ENCODE measurements around the gene HPS5.

The HPS5 gene

GRCh38 chr11:18319914-18320313 is 2.0 kb downstream of the HPS5 start:
- no peaks in the 10 kb centered on the region for H3F3A ChIP-seq (ENCODE audit: low read depth)
- TF ChIP-seq CTCF (conservative IDR thresholded peaks at IDR 0.05; ENCODE audit: low read length) (no peak), EZH2phosphoT487 (IDR thresholded peaks at IDR 0.05; ENCODE audit: borderline replicate concordance) (no peak)
- H4K20me1 ChIP-seq (ENCODE audit: insufficient read depth, low read length, poor library complexity, severe bottlenecking) = peaks cover 26% of the 10 kb centered on the region
- peak overlapping the region; percentile 78 for H3K9ac ChIP-seq (ENCODE audit: low read depth, low read length, poor library complexity, severe bottlenecking)
- H3K9me2 ChIP-seq (replicated peaks; ENCODE audit: low read depth, low read length) = no peaks in the 10 kb centered on the region
- no peaks in the 10 kb centered on the region for H3K9me3 ChIP-seq (ENCODE audit: insufficient read depth, low read depth, low read length)
- H3K36me3 ChIP-seq (ENCODE audit: insufficient read depth, low read length) = no peaks in the 10 kb centered on the region
- peak overlapping the region; percentile 99 for H3K4me2 ChIP-seq (ENCODE audit: low read depth, low read length, poor library complexity, severe bottlenecking)
- peaks cover 81% of the 10 kb centered on the region for H3K79me2 ChIP-seq (ENCODE audit: insufficient read depth, low read length)
- H3K4me3 ChIP-seq (ENCODE audit: low read length, poor library complexity, severe bottlenecking) = peak overlapping the region; percentile 82
- no peak overlapping the region for H2AFZ ChIP-seq (ENCODE audit: low read length)
- no peaks in the 10 kb centered on the region for H3K27me3 ChIP-seq (ENCODE audit: insufficient read depth, low read length, poor library complexity, severe bottlenecking)
- peaks cover 59% of the 10 kb centered on the region for H3K4me1 ChIP-seq (ENCODE audit: insufficient read depth, low read length, poor library complexity, severe bottlenecking)

DNA sequence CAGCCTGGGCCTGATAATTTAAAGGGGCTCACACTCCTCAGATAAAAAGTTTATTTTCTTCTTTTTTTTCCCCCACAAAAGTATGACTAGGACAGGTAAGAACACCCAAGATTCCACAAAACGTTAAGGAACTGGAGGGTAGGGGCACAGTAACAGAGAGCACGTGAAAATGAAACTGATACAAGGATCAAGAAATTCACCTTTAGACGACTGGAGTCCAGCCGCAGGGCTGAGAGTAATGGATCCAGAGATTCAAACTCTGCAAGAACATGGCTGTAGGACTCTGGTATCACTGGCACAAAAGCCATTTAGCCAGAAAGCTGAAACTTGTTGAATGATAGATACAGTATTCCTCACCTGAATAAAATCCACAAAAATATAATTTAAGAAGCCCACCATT is 4.4 kb downstream of the HPS5 start:
- Histone ChIP-seq H3K36me3 (ENCODE audit: insufficient read depth, low read length) (no peaks in the 10 kb centered on the region), H3K9me2 (replicated peaks; ENCODE audit: low read depth, low read length) (no peaks in the 10 kb centered on the region), H3K9me3 (ENCODE audit: insufficient read depth, low read depth, low read length) (no peaks in the 10 kb centered on the region), H4K20me1 (ENCODE audit: insufficient read depth, low read length, poor library complexity, severe bottlenecking) (peaks cover 9% of the 10 kb centered on the region), H3K79me2 (ENCODE audit: insufficient read depth, low read length) (peaks cover 58% of the 10 kb centered on the region), H3K4me2 (ENCODE audit: low read depth, low read length, poor library complexity, severe bottlenecking) (peak overlapping the region; percentile 99), H3K27me3 (ENCODE audit: insufficient read depth, low read length, poor library complexity, severe bottlenecking) (no peaks in the 10 kb centered on the region), H3K4me3 (ENCODE audit: low read length, poor library complexity, severe bottlenecking) (peak overlapping the region; percentile 82), H3F3A (ENCODE audit: low read depth) (no peaks in the 10 kb centered on the region), H3K4me1 (ENCODE audit: insufficient read depth, low read length, poor library complexity, severe bottlenecking) (peaks cover 37% of the 10 kb centered on the region), H3K9ac (ENCODE audit: low read depth, low read length, poor library complexity, severe bottlenecking) (no peak overlapping the region), H2AFZ (ENCODE audit: low read length) (no peak overlapping the region)
- TF ChIP-seq EZH2phosphoT487 (IDR thresholded peaks at IDR 0.05; ENCODE audit: borderline replicate concordance) (no peak), CTCF (conservative IDR thresholded peaks at IDR 0.05; ENCODE audit: low read length) (no peak)

DNA sequence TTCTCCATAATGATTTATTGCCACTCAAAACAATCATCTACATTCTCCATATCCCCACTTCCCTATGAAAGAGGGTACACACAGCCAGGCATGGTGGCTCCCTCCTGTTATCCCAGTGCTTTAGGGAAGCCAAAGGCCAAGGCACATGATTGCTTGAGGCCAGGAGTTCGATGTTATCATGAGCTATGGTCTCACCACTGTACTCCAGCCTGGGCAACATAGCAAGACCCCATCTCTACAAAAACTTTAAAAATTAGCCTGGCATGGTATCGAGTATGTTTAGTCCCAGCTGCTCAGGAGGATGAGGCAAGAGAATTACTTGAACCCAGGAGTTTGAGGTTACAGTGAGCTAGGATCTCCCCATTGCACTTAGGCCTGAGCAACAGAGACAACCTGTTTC is 6.0 kb downstream of the HPS5 start:
- H3K4me2 ChIP-seq (ENCODE audit: low read depth, low read length, poor library complexity, severe bottlenecking) = no peak overlapping the region
- H3K27me3 ChIP-seq (ENCODE audit: insufficient read depth, low read length, poor library complexity, severe bottlenecking) = no peaks in the 10 kb centered on the region
- peaks cover 7% of the 10 kb centered on the region; the same call in 1 of the 2 replicates for H3K36me3 ChIP-seq (ENCODE audit: insufficient read depth, low read length)
- no peak overlapping the region for H2AFZ ChIP-seq (ENCODE audit: low read length)
- H3K9me3 ChIP-seq (ENCODE audit: insufficient read depth, low read depth, low read length) = no peaks in the 10 kb centered on the region
- peaks cover 4% of the 10 kb centered on the region for H4K20me1 ChIP-seq (ENCODE audit: insufficient read depth, low read length, poor library complexity, severe bottlenecking)
- TF ChIP-seq EZH2phosphoT487 (IDR thresholded peaks at IDR 0.05; ENCODE audit: borderline replicate concordance) = no peak
- no peak for TF ChIP-seq CTCF (conservative IDR thresholded peaks at IDR 0.05; ENCODE audit: low read length)
- peaks cover 47% of the 10 kb centered on the region for H3K79me2 ChIP-seq (ENCODE audit: insufficient read depth, low read length)
- H3K4me3 ChIP-seq (ENCODE audit: low read length, poor library complexity, severe bottlenecking) = no peak overlapping the region
- no peaks in the 10 kb centered on the region for H3F3A ChIP-seq (ENCODE audit: low read depth)
- no peaks in the 10 kb centered on the region for H3K9me2 ChIP-seq (replicated peaks; ENCODE audit: low read depth, low read length)
- peaks cover 30% of the 10 kb centered on the region for H3K4me1 ChIP-seq (ENCODE audit: insufficient read depth, low read length, poor library complexity, severe bottlenecking)
- H3K9ac ChIP-seq (ENCODE audit: low read depth, low read length, poor library complexity, severe bottlenecking) = no peak overlapping the region
